DOHH2 (cell line): ENCODE data around the gene RNF144A.

ENCODE experiments used
- H3F3A ChIP-seq: fragments of 200-600 bp; sonication (generic), shearing (Covaris generic); 2 replicates; pipeline ENCODE4 v1.6.0; 2016; ENCODE audit warnings: antibody characterized with exemption, mild to moderate bottlenecking; ENCODE audit not compliant: control insufficient read depth, insufficient read depth
- H3K27ac ChIP-seq: fragments of 200-600 bp; sonication (generic); 2 replicates; pipeline ENCODE4 v1.5.1; 2014; ENCODE audit warnings: low read depth, mild to moderate bottlenecking, low read length, moderate library complexity
- H3K27me3 ChIP-seq: fragments of 200-600 bp; sonication (generic); 2 replicates; pipeline ENCODE4 v1.6.1; 2014; ENCODE audit warnings: mild to moderate bottlenecking, low read length, mixed read lengths; ENCODE audit not compliant: control insufficient read depth
- H3K36me3 ChIP-seq: fragments of 200-600 bp; sonication (generic); 2 replicates; pipeline ENCODE4 v1.6.1; 2014; ENCODE audit warnings: mild to moderate bottlenecking, low read length, moderate library complexity, mixed read lengths; ENCODE audit not compliant: control insufficient read depth
- H3K4me1 ChIP-seq: fragments of 200-600 bp; sonication (generic); 2 replicates; pipeline ENCODE4 v1.6.1; 2014; ENCODE audit warnings: mild to moderate bottlenecking, low read length, mixed read lengths; ENCODE audit not compliant: control insufficient read depth
- H3K4me2 ChIP-seq: fragments of 200-600 bp; sonication (generic); 2 replicates; pipeline ENCODE4 v1.6.0; 2014; ENCODE audit warnings: mild to moderate bottlenecking, low read length, moderate library complexity
- H3K4me3 ChIP-seq: fragments of 200-600 bp; sonication (generic); 2 replicates; pipeline ENCODE4 v1.5.1; 2014; ENCODE audit warnings: mild to moderate bottlenecking, low read length, mixed read lengths
- H3K79me2 ChIP-seq: fragments of 200-600 bp; sonication (generic); 2 replicates; pipeline ENCODE4 v1.6.1; 2014; ENCODE audit warnings: mild to moderate bottlenecking, low read length, mixed read lengths; ENCODE audit not compliant: control insufficient read depth
- H3K9me2 ChIP-seq: fragments of 200-600 bp; sonication (generic); replicated peaks from 2 replicates; pipeline ENCODE4 v1.6.1; 2014; ENCODE audit warnings: mild to moderate bottlenecking, low read length, mixed read lengths; ENCODE audit not compliant: control insufficient read depth
- H3K9me3 ChIP-seq: fragments of 200-600 bp; sonication (generic); 2 replicates; pipeline ENCODE4 v1.6.1; 2014; ENCODE audit warnings: antibody characterized with exemption, low read length, mixed read lengths; ENCODE audit not compliant: control insufficient read depth, insufficient read depth
- H4K20me1 ChIP-seq: fragments of 200-600 bp; sonication (generic); 2 replicates; pipeline ENCODE4 v1.6.0; 2014; ENCODE audit warnings: low read depth, mild to moderate bottlenecking, antibody characterized with exemption, low read length, moderate library complexity; ENCODE audit not compliant: control insufficient read depth, insufficient read depth
- CTCF ChIP-seq: fragments of 200-600 bp; sonication (generic); IDR thresholded peaks from one replicate; pipeline ENCODE4 v1.5.1; 2014; ENCODE audit warnings: antibody characterized with exemption, mild to moderate bottlenecking, low read depth, low read length; ENCODE audit not compliant: poor library complexity, severe bottlenecking
- EZH2phosphoT487 ChIP-seq: fragments of 200-600 bp; sonication (generic); IDR thresholded peaks from 2 replicates; pipeline ENCODE4 v1.6.1; 2017; ENCODE audit warnings: borderline replicate concordance, mild to moderate bottlenecking, antibody characterized with exemption, low read length, moderate library complexity, mixed read lengths

The RNF144A gene

GRCh38 chr2:6978991-6979390 lies 61.8 kb downstream of the RNF144A start:
- H3K36me3 ChIP-seq: no peaks in the 10 kb centered on the region
- H4K20me1 ChIP-seq: no peaks in the 10 kb centered on the region

GRCh38 chr2:6982449-6982848 lies 65.2 kb downstream of the RNF144A start:
- no peak overlapping the region for H3K4me3 ChIP-seq
- H3F3A ChIP-seq: no peaks in the 10 kb centered on the region
- no peak for TF ChIP-seq EZH2phosphoT487
- no peak for TF ChIP-seq CTCF
- no peaks in the 10 kb centered on the region for H3K27me3 ChIP-seq
- no peaks in the 10 kb centered on the region for H4K20me1 ChIP-seq
- no peak overlapping the region for H3K4me2 ChIP-seq
- H3K27ac ChIP-seq: no peak overlapping the region
- no peaks in the 10 kb centered on the region for H3K36me3 ChIP-seq
- H3K79me2 ChIP-seq: no peaks in the 10 kb centered on the region
- H3K9me2 ChIP-seq: no peaks in the 10 kb centered on the region
- H3K9me3 ChIP-seq: no peaks in the 10 kb centered on the region; the same call in 1 of the 2 replicates
- no peaks in the 10 kb centered on the region for H3K4me1 ChIP-seq

More at GRCh38 chr2:6978991-6979390, 61.8 kb downstream of the RNF144A start:
- Histone ChIP-seq H3F3A (no peaks in the 10 kb centered on the region), H3K4me3 (no peak overlapping the region), H3K4me2 (no peak overlapping the region), H3K9me3 (no peaks in the 10 kb centered on the region; the same call in 1 of the 2 replicates), H3K4me1 (no peaks in the 10 kb centered on the region), H3K9me2 (no peaks in the 10 kb centered on the region), H3K27me3 (no peaks in the 10 kb centered on the region), H3K27ac (no peak overlapping the region), H3K79me2 (no peaks in the 10 kb centered on the region)
- TF ChIP-seq CTCF (no peak), EZH2phosphoT487 (no peak)

GRCh38 chr2:6982934-6983589 lies 65.8 kb downstream of the RNF144A start:
- no peak for TF ChIP-seq EZH2phosphoT487
- no peak for TF ChIP-seq CTCF
- Histone ChIP-seq H3K27me3 (no peaks in the 10 kb centered on the region), H3K4me1 (no peaks in the 10 kb centered on the region), H3K27ac (no peak overlapping the region), H3K36me3 (no peaks in the 10 kb centered on the region), H3K9me3 (no peaks in the 10 kb centered on the region; the same call in 1 of the 2 replicates), H3K4me2 (no peak overlapping the region), H3F3A (no peaks in the 10 kb centered on the region), H3K9me2 (no peaks in the 10 kb centered on the region), H3K4me3 (no peak overlapping the region), H4K20me1 (no peaks in the 10 kb centered on the region), H3K79me2 (no peaks in the 10 kb centered on the region)
